ENCODE measurements around the gene SCG5.

SCG5 gene

DNA sequence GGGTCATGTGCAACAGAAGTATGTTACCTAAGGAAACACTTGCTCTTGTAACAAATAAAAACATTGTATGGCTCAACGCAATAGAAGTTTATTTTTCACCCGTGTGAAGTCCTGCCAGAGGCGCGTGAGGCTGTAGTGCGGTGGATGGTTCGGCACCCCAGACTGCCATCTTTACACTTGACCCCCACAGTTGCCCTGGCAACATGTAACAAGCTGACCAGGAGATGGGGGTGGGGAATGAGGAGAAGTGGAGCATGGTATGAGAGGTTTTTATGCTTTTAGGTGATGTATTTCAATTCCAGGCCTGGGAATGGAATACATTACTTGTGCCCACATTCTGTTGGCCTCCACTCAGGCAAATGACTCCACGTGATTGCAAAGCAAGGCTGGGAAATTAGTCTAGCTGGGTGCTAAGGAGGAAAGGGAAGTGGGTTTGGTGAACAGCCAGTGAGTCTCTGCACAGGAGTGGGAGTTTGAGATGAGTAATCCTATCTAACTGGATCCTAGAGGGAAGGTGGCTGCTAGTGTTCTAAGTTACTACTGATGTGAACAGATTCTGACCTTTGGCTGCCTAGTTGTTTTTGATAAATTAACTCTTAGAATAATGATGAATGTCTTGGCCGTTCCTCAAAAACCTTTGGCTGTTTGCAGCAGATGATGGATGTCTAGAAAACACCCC lies 42.5 kb downstream of the SCG5 start:
- POLR2A ChIA-PET, result interaction anchor here (3.6 kb wide), 1 partner anchor 37 kb away, joined by 24 read pairs; no protein-coding TSS in a partner anchor
- TF ChIP-seq, protein P1, sequence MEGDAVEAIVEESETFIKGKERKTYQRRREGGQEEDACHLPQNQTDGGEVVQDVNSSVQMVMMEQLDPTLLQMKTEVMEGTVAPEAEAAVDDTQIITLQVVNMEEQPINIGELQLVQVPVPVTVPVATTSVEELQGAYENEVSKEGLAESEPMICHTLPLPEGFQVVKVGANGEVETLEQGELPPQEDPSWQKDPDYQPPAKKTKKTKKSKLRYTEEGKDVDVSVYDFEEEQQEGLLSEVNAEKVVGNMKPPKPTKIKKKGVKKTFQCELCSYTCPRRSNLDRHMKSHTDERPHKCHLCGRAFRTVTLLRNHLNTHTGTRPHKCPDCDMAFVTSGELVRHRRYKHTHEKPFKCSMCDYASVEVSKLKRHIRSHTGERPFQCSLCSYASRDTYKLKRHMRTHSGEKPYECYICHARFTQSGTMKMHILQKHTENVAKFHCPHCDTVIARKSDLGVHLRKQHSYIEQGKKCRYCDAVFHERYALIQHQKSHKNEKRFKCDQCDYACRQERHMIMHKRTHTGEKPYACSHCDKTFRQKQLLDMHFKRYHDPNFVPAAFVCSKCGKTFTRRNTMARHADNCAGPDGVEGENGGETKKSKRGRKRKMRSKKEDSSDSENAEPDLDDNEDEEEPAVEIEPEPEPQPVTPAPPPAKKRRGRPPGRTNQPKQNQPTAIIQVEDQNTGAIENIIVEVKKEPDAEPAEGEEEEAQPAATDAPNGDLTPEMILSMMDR (IDR thresholded peaks at IDR 0.05; ENCODE audit: insufficient read depth, low read length, missing control alignments), result no peak
- DNase-seq (ENCODE audit: low read depth, low spot score), result no peak
- CTCF ChIA-PET, result interaction anchor here (4.3 kb wide), 1 partner anchor 21 kb away, joined by 21 read pairs; no protein-coding TSS in a partner anchor
- H3K4me3 ChIP-seq (ENCODE audit: low read depth, low read length), result no peak overlapping the region

DNA sequence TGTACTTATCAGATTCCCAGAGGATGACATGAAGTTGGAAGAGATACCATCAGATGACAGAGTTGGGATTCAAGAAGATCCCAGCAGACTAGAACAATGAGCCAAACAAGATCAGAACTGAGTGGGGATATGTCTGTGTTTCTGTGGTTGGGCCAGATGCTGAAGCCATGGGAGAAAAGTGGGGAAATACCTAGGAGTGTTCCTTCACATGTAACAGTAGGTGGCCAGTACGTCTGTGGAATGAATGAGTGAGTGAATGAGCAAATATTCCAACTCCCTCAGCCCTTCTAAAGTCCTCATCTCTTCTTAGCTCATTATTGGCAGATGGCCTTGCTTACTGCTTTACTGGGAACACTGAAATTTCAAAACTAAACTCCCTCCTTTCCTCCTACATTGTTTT lies 44.1 kb downstream of the SCG5 start:
- POLR2A ChIA-PET, result interaction anchor here (3.6 kb wide), 1 partner anchor 35 kb away, joined by 24 read pairs; no protein-coding TSS in a partner anchor
- CTCF ChIA-PET, result interaction anchor here (1.0 to 2.5 kb wide), 2 partner anchors 19 to 20 kb away, joined by 3 to 8 read pairs; no protein-coding TSS in a partner anchor
- no peak overlapping the region for H3K4me3 ChIP-seq (ENCODE audit: low read depth, low read length)
- TF ChIP-seq, protein P1 (IDR thresholded peaks at IDR 0.05; ENCODE audit: insufficient read depth, low read length, missing control alignments), result no peak
- no peak for DNase-seq (ENCODE audit: low read depth, low spot score)

DNA sequence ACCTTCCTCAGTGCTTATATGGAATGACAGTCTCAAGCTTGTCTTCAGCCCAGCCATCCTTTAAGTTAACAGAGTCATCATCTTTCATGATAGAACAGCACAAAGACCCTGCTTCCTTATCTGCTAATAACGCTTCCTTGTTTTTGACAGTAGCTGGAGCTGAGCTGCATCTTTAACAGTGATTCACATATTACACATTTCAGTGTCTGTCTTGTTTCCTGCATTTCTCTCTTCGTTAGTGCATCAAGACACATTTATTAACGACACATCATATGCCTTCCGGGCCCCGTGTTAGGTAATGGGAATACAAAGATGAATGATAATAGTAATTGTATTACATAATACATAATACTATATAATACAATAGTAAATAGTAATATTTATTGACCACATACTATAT lies 46.0 kb downstream of the SCG5 start:
- ChIA-PET CTCF (interaction anchor here (0.9 to 2.5 kb wide), 2 partner anchors 17 to 28 kb away, joined by 3 to 8 read pairs; no protein-coding TSS in a partner anchor), POLR2A (interaction anchor here (0.6 to 1.6 kb wide), 5 partner anchors 16 to 156 kb away, joined by 3 to 5 read pairs (median 3); no protein-coding TSS in a partner anchor)
- no peak overlapping the region for H3K4me3 ChIP-seq (ENCODE audit: low read depth, low read length)
- TF ChIP-seq, protein P1 (IDR thresholded peaks at IDR 0.05; ENCODE audit: insufficient read depth, low read length, missing control alignments), result no peak
- no peak for DNase-seq (ENCODE audit: low read depth, low spot score)

DNA sequence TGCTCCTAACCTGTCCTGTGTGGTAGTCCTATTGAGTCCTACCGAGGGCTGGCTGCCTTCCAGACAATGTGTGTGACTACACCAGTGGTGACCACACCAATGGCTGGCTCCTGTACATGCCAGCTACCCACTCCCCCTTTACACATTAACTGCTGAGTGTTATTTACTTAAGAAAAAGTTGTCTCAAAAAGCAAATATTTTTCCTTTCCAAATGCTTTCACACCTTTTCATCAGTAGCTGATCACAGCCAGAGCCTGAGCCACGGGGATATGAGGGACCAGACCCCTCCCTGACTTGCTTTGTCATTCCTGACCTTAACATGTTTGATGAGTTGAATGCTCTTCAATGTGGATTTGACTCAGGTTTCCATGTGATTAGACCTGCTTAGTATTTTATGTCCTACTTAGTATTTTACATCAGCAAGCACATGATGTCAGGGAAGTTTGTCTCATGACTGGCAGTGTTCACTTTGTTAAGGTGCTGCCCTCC lies 46.7 kb downstream of the SCG5 start:
- CTCF ChIA-PET, result interaction anchor here (0.9 to 2.5 kb wide), 2 partner anchors 16 to 29 kb away, joined by 3 to 8 read pairs; no protein-coding TSS in a partner anchor
- TF ChIP-seq, protein P1 (IDR thresholded peaks at IDR 0.05; ENCODE audit: insufficient read depth, low read length, missing control alignments), result no peak
- POLR2A ChIA-PET, result interaction anchor here (0.7 to 1.6 kb wide), 3 partner anchors 17 to 34 kb away, joined by 3 to 5 read pairs (median 4); no protein-coding TSS in a partner anchor
- no peak for DNase-seq (ENCODE audit: low read depth, low spot score)
- H3K4me3 ChIP-seq (ENCODE audit: low read depth, low read length), result no peak overlapping the region

DNA sequence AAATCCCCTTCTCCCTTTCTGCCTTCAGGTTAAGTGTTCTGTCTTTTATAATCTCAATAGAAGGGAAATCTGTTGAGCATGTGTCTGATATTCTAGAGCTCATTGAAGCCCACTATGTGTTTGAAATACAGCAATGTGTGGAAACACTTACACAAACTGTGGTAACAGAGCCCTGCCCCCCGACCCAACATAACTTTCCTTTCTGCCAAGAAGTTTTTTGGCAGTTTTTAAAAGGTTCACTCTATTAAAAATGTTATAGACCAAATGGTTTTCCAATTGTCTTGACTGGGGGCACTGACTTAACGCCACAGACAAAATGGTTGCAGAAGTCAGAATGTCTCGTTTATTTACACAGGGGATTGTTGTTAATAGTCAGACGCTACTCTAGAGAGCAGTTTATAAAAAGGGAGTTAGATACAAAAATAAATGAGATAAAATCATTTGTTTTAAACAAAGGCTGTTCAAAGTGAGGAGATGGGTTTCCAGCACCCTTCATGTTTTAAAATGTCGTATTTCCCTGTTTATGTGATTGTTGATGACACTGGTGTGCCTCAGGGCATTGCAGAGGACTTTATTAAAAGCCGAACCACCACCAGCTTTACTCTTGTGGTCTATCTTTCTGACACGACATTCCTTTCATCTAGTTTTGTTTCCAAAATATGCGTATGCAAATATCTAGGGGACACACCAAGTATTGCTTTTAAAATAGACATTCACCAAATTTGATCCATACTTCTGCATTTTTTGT lies 49.6 kb downstream of the SCG5 start:
- DNase-seq (ENCODE audit: low read depth, low spot score), result no peak
- TF ChIP-seq, protein P1 (IDR thresholded peaks at IDR 0.05; ENCODE audit: insufficient read depth, low read length, missing control alignments), result no peak
- POLR2A ChIA-PET, result no interaction called here
- no peak overlapping the region for H3K4me3 ChIP-seq (ENCODE audit: low read depth, low read length)
- CTCF ChIA-PET, result no interaction called here

DNA sequence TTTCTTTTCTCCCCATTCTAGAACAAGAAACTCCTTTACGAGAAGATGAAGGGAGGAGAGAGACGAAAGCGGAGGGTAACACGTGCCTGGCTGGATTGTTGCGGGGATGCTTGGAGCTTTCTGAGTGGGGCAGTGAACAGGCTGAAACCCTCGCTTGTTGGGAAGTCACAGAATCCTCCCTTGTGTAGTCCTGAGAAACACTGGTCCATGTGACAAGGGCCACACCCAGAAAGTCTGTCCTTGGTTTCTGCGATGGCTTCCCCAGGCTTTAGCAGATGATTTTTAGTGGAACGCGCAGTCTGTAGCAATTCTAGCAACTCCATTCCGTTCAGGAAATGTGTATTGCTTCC lies 50.2 kb downstream of the SCG5 start:
- no peak overlapping the region for H3K4me3 ChIP-seq (ENCODE audit: low read depth, low read length)
- CTCF ChIA-PET, result no interaction called here
- POLR2A ChIA-PET, result no interaction called here
- TF ChIP-seq, protein P1 (IDR thresholded peaks at IDR 0.05; ENCODE audit: insufficient read depth, low read length, missing control alignments), result no peak
- DNase-seq (ENCODE audit: low read depth, low spot score), result no peak

All from AG04449 (cell line).